H1 (cell line): ENCODE measurements around the gene PDZRN3. TPM values are rescaled to one million over a fixed set of nuclear protein-coding genes. Genes with fewer than 3 reads are reported as not detected.

Source experiments
- CTCF ChIA-PET: fragments of 300-600 bp; sonication (Branson Sonifier 250); formaldehyde crosslinking; loops from one replicate; lab custom pipeline; 2021; ENCODE audit not compliant: partially characterized antibody; lab: Charles Lee
- POLR2A ChIA-PET: fragments of 300-600 bp; sonication (Branson Sonifier 250); formaldehyde crosslinking; loops from one replicate; lab custom pipeline; 2021; ENCODE audit warnings: inconsistent platforms; ENCODE audit not compliant: partially characterized antibody; lab: Charles Lee
- DNase-seq, 2 experiments: peaks; one replicate each; pipeline versions ENCODE4 v3.0.0 to v3.0.0-alpha.2; 2010 to 2022; ENCODE audit warnings: low spot score in 2 of 2, low read depth in 1 of 2, mixed read lengths in 1 of 2
- FAIRE-seq: peaks from 2 replicates; lab custom pipeline; 2011; peaks lifted over from hg19 to GRCh38; lab: Jason Lieb, UNC
- H2AFZ ChIP-seq: 2 replicates; pipeline ENCODE4 v1.8.1; 2012; ENCODE audit warnings: low read length, inconsistent platforms
- H2AK5ac ChIP-seq: 2 replicates; pipeline ENCODE4 v1.6.1; 2013; ENCODE audit warnings: low read depth, low read length
- H2BK120ac ChIP-seq: replicated peaks from 2 replicates; pipeline ENCODE3; 2013; ENCODE audit warnings: low read depth, low read length, inconsistent platforms
- H2BK12ac ChIP-seq: 2 replicates; pipeline ENCODE4 v1.6.1; 2013; ENCODE audit warnings: low read depth, low read length
- H2BK15ac ChIP-seq: 2 replicates; pipeline ENCODE4 v1.6.1; 2013; ENCODE audit warnings: low read length
- H2BK20ac ChIP-seq: 2 replicates; pipeline ENCODE4 v1.6.1; 2013; ENCODE audit warnings: low read length
- H2BK5ac ChIP-seq: 2 replicates; pipeline ENCODE4 v1.6.1; 2013; ENCODE audit warnings: low read depth, low read length
- H3K14ac ChIP-seq: 2 replicates; pipeline ENCODE4 v1.6.1; 2013; ENCODE audit warnings: inconsistent platforms; ENCODE audit not compliant: insufficient read length
- H3K18ac ChIP-seq: 2 replicates; pipeline ENCODE4 v1.6.1; 2013; ENCODE audit warnings: low read length; ENCODE audit errors: extremely low read depth
- H3K23ac ChIP-seq: 2 replicates; pipeline ENCODE4 v1.6.1; 2013; ENCODE audit warnings: inconsistent platforms; ENCODE audit not compliant: insufficient read length
- H3K23me2 ChIP-seq: 2 replicates; pipeline ENCODE4 v1.6.1; 2013; ENCODE audit warnings: low read depth, low read length
- H3K27ac ChIP-seq: 2 replicates; pipeline ENCODE4 v1.6.1; 2011; ENCODE audit warnings: low read depth, low read length, inconsistent platforms
- H3K27me3 ChIP-seq, 4 experiments: replicated peaks in 1 of 4; 1 replicate in 1 of 4; 2 replicates in 3 of 4; pipeline versions ENCODE4 v1.6.1 to v1.8.1; 2011 to 2013; ENCODE audit warnings: low read length in 3 of 4, mild to moderate bottlenecking in 3 of 4, inconsistent platforms in 2 of 4, mixed read lengths in 2 of 4, moderate library complexity in 1 of 4; ENCODE audit not compliant: control insufficient read depth in 3 of 4, insufficient read depth in 3 of 4; ENCODE audit errors: extremely low read depth in 1 of 4
- H3K36me3 ChIP-seq, 4 experiments: 2 replicates each; pipeline versions ENCODE4 v1.6.1 to v1.8.1; 2011 to 2013; ENCODE audit warnings: mild to moderate bottlenecking in 4 of 4, low read length in 3 of 4, moderate library complexity in 2 of 4, control low read depth in 1 of 4, inconsistent platforms in 1 of 4; ENCODE audit not compliant: insufficient read depth in 4 of 4, control insufficient read depth in 2 of 4
- H3K4ac ChIP-seq: replicated peaks from 2 replicates; pipeline ENCODE3; 2013; ENCODE audit warnings: low read length, low read depth, mixed read lengths, inconsistent platforms; ENCODE audit not compliant: insufficient read length
- H3K4me1 ChIP-seq, 4 experiments: replicated peaks in 1 of 4; 1 replicate in 1 of 4; 2 replicates in 3 of 4; pipeline versions ENCODE4 v1.6.1 to v1.8.1; 2011 to 2013; ENCODE audit warnings: low read length in 3 of 4, inconsistent platforms in 2 of 4, mixed read lengths in 1 of 4; ENCODE audit not compliant: insufficient read depth in 4 of 4, control insufficient read depth in 3 of 4
- H3K4me2 ChIP-seq, 2 experiments: 2 replicates each; pipeline versions ENCODE4 v1.6.1 to v1.8.1; 2011 to 2013; ENCODE audit warnings: low read depth in 2 of 2, low read length in 2 of 2, control low read depth in 1 of 2, inconsistent platforms in 1 of 2, mild to moderate bottlenecking in 1 of 2; ENCODE audit not compliant: insufficient read depth in 1 of 2
- H3K4me3 ChIP-seq, 4 experiments: fragments of 200-600, 300-600 bp in 1 of 4; sonication (generic), shearing (Covaris generic), sonication (Bioruptor Twin) in 1 of 4; 2 replicates each; pipeline versions ENCODE4 v1.5.1 to v1.8.1; 2011 to 2016; ENCODE audit warnings: low read length in 4 of 4, low read depth in 3 of 4, control low read depth in 2 of 4, inconsistent platforms in 2 of 4, mild to moderate bottlenecking in 2 of 4, mixed read lengths in 1 of 4, moderate library complexity in 1 of 4; ENCODE audit not compliant: insufficient read depth in 2 of 4; ENCODE audit errors: extremely low read depth in 1 of 4
- H3K56ac ChIP-seq: replicated peaks from 2 replicates; pipeline ENCODE3; 2013; ENCODE audit warnings: low read depth, mild to moderate bottlenecking, mixed read lengths, low read length, inconsistent platforms; ENCODE audit not compliant: insufficient read length
- H3K79me1 ChIP-seq: 2 replicates; pipeline ENCODE4 v1.6.1; 2013; ENCODE audit warnings: low read depth, low read length, control low read depth
- H3K79me2 ChIP-seq, 2 experiments: 2 replicates each; pipeline versions ENCODE4 v1.6.1 to v1.8.1; 2012 to 2013; ENCODE audit warnings: low read length in 2 of 2, mild to moderate bottlenecking in 2 of 2, inconsistent platforms in 1 of 2; ENCODE audit not compliant: insufficient read depth in 2 of 2, control insufficient read depth in 1 of 2
- H3K9ac ChIP-seq, 4 experiments: replicated peaks in 1 of 4; 1 replicate in 1 of 4; 2 replicates in 3 of 4; pipeline versions ENCODE4 v1.6.1 to v1.8.1; 2011 to 2013; ENCODE audit warnings: low read depth in 3 of 4, low read length in 3 of 4, control low read depth in 2 of 4, mild to moderate bottlenecking in 2 of 4, moderate library complexity in 2 of 4, inconsistent platforms in 1 of 4; ENCODE audit errors: extremely low read depth in 1 of 4
- H3K9me3 ChIP-seq, 2 experiments: 2 replicates each; pipeline versions ENCODE4 v1.6.1 to v1.8.1; 2012 to 2013; ENCODE audit warnings: mild to moderate bottlenecking in 2 of 2, moderate library complexity in 2 of 2, control low read depth in 1 of 2, inconsistent platforms in 1 of 2, low read depth in 1 of 2, low read length in 1 of 2, mixed read lengths in 1 of 2; ENCODE audit not compliant: insufficient read depth in 2 of 2
- H4K20me1 ChIP-seq, 2 experiments: replicated peaks in 1 of 2; 2 replicates each; pipeline versions ENCODE3 to v1.8.1; 2011 to 2013; ENCODE audit warnings: inconsistent platforms in 2 of 2, low read length in 2 of 2, mild to moderate bottlenecking in 1 of 2; ENCODE audit not compliant: insufficient read depth in 2 of 2, control insufficient read depth in 1 of 2
- H4K5ac ChIP-seq: 2 replicates; pipeline ENCODE4 v1.6.1; 2013; ENCODE audit warnings: low read length, low read depth, mixed read lengths, inconsistent platforms; ENCODE audit not compliant: insufficient read length
- H4K8ac ChIP-seq: 2 replicates; pipeline ENCODE4 v1.8.0; 2013; ENCODE audit warnings: mild to moderate bottlenecking, moderate library complexity, low read length, inconsistent platforms; ENCODE audit not compliant: insufficient read depth; ENCODE audit errors: extremely low read depth
- H4K91ac ChIP-seq: replicated peaks from 2 replicates; pipeline ENCODE3; 2013; ENCODE audit warnings: low read length, mixed read lengths, inconsistent platforms; ENCODE audit not compliant: insufficient read length
- ATF3 ChIP-seq: IDR thresholded peaks from 2 replicates; pipeline ENCODE4 v1.6.1; 2011; ENCODE audit warnings: low read depth, mild to moderate bottlenecking, low read length; ENCODE audit not compliant: insufficient read depth
- CREB1 ChIP-seq: IDR thresholded peaks from 2 replicates; pipeline ENCODE4 v1.6.1; 2012; ENCODE audit warnings: inconsistent platforms
- E2F6 ChIP-seq: IDR thresholded peaks from 2 replicates; pipeline ENCODE4 v1.6.1; 2012; ENCODE audit warnings: inconsistent platforms
- JUND ChIP-seq: IDR thresholded peaks from 2 replicates; pipeline ENCODE4 v1.6.1; 2011; ENCODE audit warnings: mild to moderate bottlenecking, improper control_type of control experiment, low read length
- KDM1A ChIP-seq: fragments of 200-600, 300-600 bp; sonication (generic); IDR thresholded peaks from 2 replicates; pipeline ENCODE4 v1.7.1; 2016; ENCODE audit warnings: mild to moderate bottlenecking, low read length, borderline replicate concordance
- KDM4A ChIP-seq: IDR thresholded peaks from one replicate; pipeline ENCODE4 v1.7.1; 2012; ENCODE audit warnings: low read depth, mild to moderate bottlenecking, moderate library complexity, low read length, inconsistent platforms; ENCODE audit not compliant: severe bottlenecking
- PHF8 ChIP-seq: fragments of 200-600 bp; sonication (generic); conservative IDR thresholded peaks from 2 replicates; pipeline ENCODE4 v1.7.1; 2012; ENCODE audit warnings: low read depth, mild to moderate bottlenecking, inconsistent platforms, low read length, moderate library complexity
- SP4 ChIP-seq: IDR thresholded peaks from 2 replicates; pipeline ENCODE4 v1.6.1; 2012; ENCODE audit warnings: low read length, inconsistent platforms
- SUZ12 ChIP-seq: fragments of 200-600 bp; sonication (generic); IDR thresholded peaks from 2 replicates; pipeline ENCODE4 v1.6.1; 2012; ENCODE audit warnings: mild to moderate bottlenecking, inconsistent platforms, low read length, moderate library complexity, mixed read lengths
- TAF7 ChIP-seq: optimal IDR thresholded peaks from 2 replicates; pipeline ENCODE3; 2011; ENCODE audit warnings: low read depth, mild to moderate bottlenecking, inconsistent platforms, low read length, moderate library complexity, borderline replicate concordance
- WGBS, 2 experiments: shearing (Covaris generic) in 1 of 2; methylation state at CpG; one replicate each; pipeline versions ENCODE4 v1.1.6 to v1.1.7; 2013 to 2015; ENCODE audit warnings: low lambda C conversion rate in 2 of 2, mixed read lengths in 2 of 2, inconsistent platforms in 1 of 2, low coverage in 1 of 2, missing lambda C conversion rate in 1 of 2; ENCODE audit not compliant: insufficient replicate concordance in 2 of 2, insufficient coverage in 1 of 2, insufficient read length in 1 of 2; ENCODE audit errors: extremely low coverage in 1 of 2, missing lambda C conversion rate in 1 of 2; 5-methylcytosine and 5-hydroxymethylcytosine counted together
- polyA plus RNA-seq, 7 experiments: library from polyadenylated mRNA; depleted of rRNA in 3 of 7; stranded (reverse) in 5 of 7; unstranded in 2 of 7; fragments of >200 nt in 5 of 7; fragments of 200-250 nt in 2 of 7; gene quantifications; 1 replicate in 5 of 7; 2 replicates in 1 of 7; 4 replicates in 1 of 7; pipeline versions ENCODE4 v1.2.1 to v1.2.3, GENCODE V29; 2011 to 2013; ENCODE audit warnings: missing spikeins in 2 of 7, mixed read lengths in 2 of 7
- total RNA-seq: library from RNA; stranded (reverse); fragmentation: NEBNext Ultra II Directional; extraction: Animal tissue kit (Norgen Biotek cat#: 25700); gene quantifications from 2 replicates; pipeline ENCODE4 v1.2.1, GENCODE V29; 2021

PDZRN3 gene
- total and polyA plus RNA-seq, 2 of the 8 experiments (the other 6 are each of a cell fraction or from before 2014, with no cell fraction given), result 4.2 to 20.5 TPM

- no peak overlapping the region for H3K18ac ChIP-seq
- no peaks in the 10 kb centered on the region for H4K20me1 ChIP-seq
- no peak overlapping the region for H2AFZ ChIP-seq
- H2AK5ac ChIP-seq, result no peak overlapping the region
- H3K9ac ChIP-seq, result no peak overlapping the region
- peaks cover 0 to 2% (median 0%) of the 10 kb centered on the region in 4 experiments; a peak in 2 of 7 replicates for H3K4me1 ChIP-seq
- no peak overlapping the region for H3K56ac ChIP-seq
- H2BK20ac ChIP-seq, result no peak overlapping the region
- no peaks in the 10 kb centered on the region for H3K23me2 ChIP-seq
- H2BK15ac ChIP-seq, result no peak overlapping the region
- H4K8ac ChIP-seq, result no peak overlapping the region
- H3K23ac ChIP-seq, result no peak overlapping the region
- no peaks in the 10 kb centered on the region for H3K36me3 ChIP-seq
- WGBS, 2 experiments, result 10% methylated on average over 1 of the region's 1 CpG; no CpG with 5 or more reads in 1 of the 2 experiments
- no peak overlapping the region for H3K4me2 ChIP-seq
- no peak overlapping the region for H3K4me3 ChIP-seq
- no peaks in the 10 kb centered on the region for H3K27me3 ChIP-seq
- H3K79me1 ChIP-seq, result no peaks in the 10 kb centered on the region
- no peak overlapping the region for H2BK120ac ChIP-seq
- FAIRE-seq, result no peak
- no peak overlapping the region for H3K14ac ChIP-seq
- H2BK12ac ChIP-seq, result no peak overlapping the region
- ChIA-PET POLR2A (interaction anchor here (1.6 kb wide), 1 partner anchor 10 kb away, joined by 6 read pairs; the partner anchor contains the start of gene PDZRN3), CTCF (interaction anchor here (0.6 to 1.2 kb wide), 2 partner anchors 12 to 545 kb away, joined by 3 read pairs; no protein-coding TSS in a partner anchor)
- no peak for DNase-seq
- H3K27ac ChIP-seq, result no peak overlapping the region
- no peak overlapping the region for H4K5ac ChIP-seq
- H3K79me2 ChIP-seq, result no peaks in the 10 kb centered on the region
- H3K4ac ChIP-seq, result no peak overlapping the region
- no peaks in the 10 kb centered on the region for H3K9me3 ChIP-seq
- H4K91ac ChIP-seq, result no peak overlapping the region
- H2BK5ac ChIP-seq, result no peak overlapping the region
- TF ChIP-seq JUND (no peak), KDM1A (no peak), E2F6 (no peak), PHF8 (no peak), SP4 (no peak), TAF7 (no peak), KDM4A (no peak), ATF3 (no peak), SUZ12 (no peak), CREB1 (no peak)
Observed at GRCh38 chr3:73635254-73635653, 10.5 kb upstream of the PDZRN3 start.
